Neural progenitor cell (in vitro differentiated cells): ENCODE measurements around the gene GRAMD4. TPM values are rescaled to one million over a fixed set of nuclear protein-coding genes. Genes with fewer than 3 reads are reported as not detected.
A peak's percentile ranks its signal among the peaks of the same experiment; 100 is the strongest.

Experiments used
- DNase-seq: peaks from one replicate; pipeline ENCODE4 v3.0.0-alpha.2; 2016; ENCODE audit warnings: low spot score
- H2AFZ ChIP-seq: fragments of 200-600 bp; sonication (generic); replicated peaks from 2 replicates; pipeline ENCODE4 v1.6.1; 2016; ENCODE audit warnings: antibody characterized with exemption
- H3F3A ChIP-seq: fragments of 200-600 bp; sonication (generic); 2 replicates; pipeline ENCODE4 v1.6.1; 2016; ENCODE audit warnings: antibody characterized with exemption, low read depth
- H3K27ac ChIP-seq: fragments of 200-600 bp; sonication (generic); 2 replicates; pipeline ENCODE4 v1.5.1; 2016; ENCODE audit warnings: mild to moderate bottlenecking
- H3K27me3 ChIP-seq: fragments of 200-600 bp; sonication (generic); 2 replicates; pipeline ENCODE4 v1.6.1; 2016; ENCODE audit warnings: mild to moderate bottlenecking, moderate library complexity
- H3K36me3 ChIP-seq: fragments of 200-600 bp; sonication (generic); 2 replicates; pipeline ENCODE4 v1.5.1; 2016
- H3K4me1 ChIP-seq: fragments of 200-600 bp; sonication (generic); 2 replicates; pipeline ENCODE4 v1.6.1; 2016; ENCODE audit warnings: mixed run types
- H3K4me2 ChIP-seq: fragments of 200-600 bp; sonication (generic); 2 replicates; pipeline ENCODE4 v1.6.1; 2016
- H3K4me3 ChIP-seq: fragments of 200-600 bp; sonication (generic); 2 replicates; pipeline ENCODE4 v1.5.1; 2016
- H3K79me2 ChIP-seq: fragments of 200-600 bp; sonication (generic); 2 replicates; pipeline ENCODE4 v1.6.1; 2016; ENCODE audit warnings: low read depth
- H3K9ac ChIP-seq: fragments of 200-600 bp; sonication (generic); 2 replicates; pipeline ENCODE4 v1.6.1; 2016
- H3K9me3 ChIP-seq: fragments of 200-600 bp; sonication (generic); 2 replicates; pipeline ENCODE4 v1.5.1; 2016; ENCODE audit warnings: low read depth
- H4K20me1 ChIP-seq: fragments of 200-600 bp; sonication (generic); 2 replicates; pipeline ENCODE4 v1.6.1; 2016; ENCODE audit warnings: low read depth
- H3K27ac Mint-ChIP-seq: 3 replicates; pipeline ENCODE4 v1.8.0; 2021; ENCODE audit warnings: mixed read lengths
- H3K27me3 Mint-ChIP-seq: 2 replicates; pipeline ENCODE4 v1.8.0; 2022; ENCODE audit warnings: low read depth, mild to moderate bottlenecking, inconsistent platforms, moderate library complexity, mixed read lengths; ENCODE audit not compliant: insufficient read depth
- H3K36me3 Mint-ChIP-seq: 3 replicates; pipeline ENCODE4 v1.8.0; 2021; ENCODE audit warnings: mixed read lengths
- H3K4me1 Mint-ChIP-seq: 3 replicates; pipeline ENCODE4 v1.8.0; 2021; ENCODE audit warnings: mixed read lengths
- H3K4me3 Mint-ChIP-seq: 3 replicates; pipeline ENCODE4 v1.8.0; 2021; ENCODE audit warnings: mild to moderate bottlenecking, moderate library complexity, mixed read lengths
- H3K9me3 Mint-ChIP-seq: 3 replicates; pipeline ENCODE4 v1.8.0; 2020; ENCODE audit warnings: mixed read lengths
- CTCF ChIP-seq: fragments of 200-600 bp; sonication (generic); IDR thresholded peaks from 2 replicates; pipeline ENCODE4 v1.5.1; 2017; ENCODE audit warnings: antibody characterized with exemption, mild to moderate bottlenecking
- EZH2 ChIP-seq: fragments of 200-600 bp; sonication (generic); IDR thresholded peaks from 2 replicates; pipeline ENCODE4 v1.6.1; 2017; ENCODE audit warnings: antibody characterized with exemption, mild to moderate bottlenecking, moderate library complexity
- EZH2phosphoT487 ChIP-seq: fragments of 200-600 bp; sonication (generic); IDR thresholded peaks from 2 replicates; pipeline ENCODE4 v1.6.1; 2017; ENCODE audit warnings: antibody characterized with exemption
- total RNA-seq: library from RNA; depleted of rRNA; stranded (reverse); fragments of >200 nt; gene quantifications from 2 replicates; pipeline ENCODE4 v1.2.3, GENCODE V29; 2015; ENCODE audit warnings: low replicate concordance

The GRAMD4 gene
- total RNA-seq, 1 donor from 2014 or later: 32.2 TPM

DNA sequence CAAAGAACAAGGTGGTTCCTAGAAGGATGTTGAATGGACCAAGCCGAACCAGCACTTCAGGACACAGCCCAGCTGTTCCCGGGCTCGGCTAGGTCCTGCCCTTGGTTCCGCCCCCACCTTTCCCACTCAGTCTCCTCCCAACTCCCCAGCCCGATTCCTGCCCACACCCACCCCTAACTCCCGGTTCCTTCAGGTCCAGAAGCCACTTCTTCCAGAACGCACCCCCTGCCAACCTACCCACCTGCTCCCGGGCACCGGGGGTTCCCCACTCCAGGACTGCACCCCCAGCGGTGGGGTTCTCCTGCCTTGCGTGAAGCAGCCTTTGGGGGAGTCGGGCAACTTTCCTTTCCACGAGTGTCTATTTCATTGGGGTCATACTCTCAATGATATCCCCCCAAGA, 87.1 kb downstream of the GRAMD4 start:
- DNase-seq: no peak
- peaks cover 51% of the 10 kb centered on the region for H3K36me3 Mint-ChIP-seq
- no peak overlapping the region for H3K4me3 Mint-ChIP-seq
- Histone ChIP-seq H3F3A (no peaks in the 10 kb centered on the region), H3K36me3 (no peaks in the 10 kb centered on the region), H3K27ac (no peak overlapping the region), H3K9ac (no peak overlapping the region), H3K27me3 (no peaks in the 10 kb centered on the region), H3K4me2 (no peak overlapping the region), H4K20me1 (peaks cover 5% of the 10 kb centered on the region), H2AFZ (no peak overlapping the region), H3K4me1 (no peaks in the 10 kb centered on the region), H3K9me3 (no peaks in the 10 kb centered on the region), H3K4me3 (no peak overlapping the region), H3K79me2 (no peaks in the 10 kb centered on the region)
- no peaks in the 10 kb centered on the region for H3K27me3 Mint-ChIP-seq
- H3K27ac Mint-ChIP-seq: no peak overlapping the region
- peaks cover 12% of the 10 kb centered on the region for H3K4me1 Mint-ChIP-seq
- H3K9me3 Mint-ChIP-seq: no peaks in the 10 kb centered on the region
- no peak for TF ChIP-seq CTCF

GRCh38 chr22:46707827-46708570, 87.8 kb downstream of the GRAMD4 start:
- no peaks in the 10 kb centered on the region for H3K27me3 ChIP-seq
- H3K4me3 Mint-ChIP-seq: no peak overlapping the region
- no peaks in the 10 kb centered on the region for H3K36me3 ChIP-seq

DNA sequence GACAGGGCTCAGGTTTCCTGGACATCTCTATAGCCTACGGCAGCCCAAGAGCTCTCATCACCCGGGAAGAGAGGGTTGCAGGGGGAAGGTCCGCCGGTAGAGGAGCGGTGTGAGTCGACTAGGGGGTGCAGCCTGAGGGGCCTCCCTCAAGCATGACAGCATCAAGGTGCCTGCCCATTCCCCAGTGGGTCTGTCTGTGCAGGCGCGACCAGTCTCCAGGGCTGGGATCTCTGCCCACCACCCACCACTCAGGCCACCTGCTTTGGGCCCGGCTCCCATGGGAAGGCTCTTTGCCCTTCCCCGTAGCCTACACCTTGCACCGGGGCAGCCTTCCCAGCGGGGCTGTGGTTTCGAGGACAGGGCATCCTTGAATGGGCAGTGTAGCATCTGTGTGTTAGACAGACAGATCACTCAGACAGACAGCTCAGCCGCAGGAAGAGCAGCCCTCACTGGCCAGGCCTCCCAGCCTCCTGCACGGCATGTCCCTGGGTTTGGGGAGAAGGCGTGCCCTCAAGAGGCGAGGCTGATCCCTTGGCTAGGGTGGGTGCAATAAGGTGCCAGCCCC, 88.7 kb downstream of the GRAMD4 start:
- no peak overlapping the region for H3K4me3 Mint-ChIP-seq
- H3K27ac ChIP-seq: no peak overlapping the region
- no peaks in the 10 kb centered on the region for H3K79me2 ChIP-seq
- H3K9me3 Mint-ChIP-seq: no peaks in the 10 kb centered on the region
- no peaks in the 10 kb centered on the region for H3K4me1 Mint-ChIP-seq
- no peaks in the 10 kb centered on the region for H3K36me3 ChIP-seq
- DNase-seq: no peak
- peaks cover 5% of the 10 kb centered on the region for H4K20me1 ChIP-seq
- no peak overlapping the region for H2AFZ ChIP-seq
- peaks cover 52% of the 10 kb centered on the region for H3K36me3 Mint-ChIP-seq
- H3K9me3 ChIP-seq: no peaks in the 10 kb centered on the region
- H3K4me1 ChIP-seq: no peaks in the 10 kb centered on the region
- no peak for TF ChIP-seq CTCF
- no peak for TF ChIP-seq EZH2phosphoT487
- no peak for TF ChIP-seq EZH2
- H3K27me3 ChIP-seq: no peaks in the 10 kb centered on the region
- H3K27ac Mint-ChIP-seq: no peak overlapping the region
- no peak overlapping the region for H3K9ac ChIP-seq
- no peak overlapping the region for H3K4me3 ChIP-seq
- no peaks in the 10 kb centered on the region for H3K27me3 Mint-ChIP-seq
- no peaks in the 10 kb centered on the region for H3F3A ChIP-seq
- no peak overlapping the region for H3K4me2 ChIP-seq

More at GRCh38 chr22:46707827-46708570, 87.8 kb downstream of the GRAMD4 start:
- H3K4me2 ChIP-seq: no peak overlapping the region
- TF ChIP-seq CTCF (no peak), EZH2 (no peak), EZH2phosphoT487 (no peak)
- no peak overlapping the region for H2AFZ ChIP-seq
- Mint-ChIP-seq H3K27me3 (no peaks in the 10 kb centered on the region), H3K9me3 (no peaks in the 10 kb centered on the region), H3K27ac (peak overlapping the region; percentile 9), H3K36me3 (peaks cover 50% of the 10 kb centered on the region), H3K4me1 (peaks cover 6% of the 10 kb centered on the region)
- H3K27ac ChIP-seq: no peak overlapping the region
- H3K4me3 ChIP-seq: no peak overlapping the region
- no peak overlapping the region for H3K9ac ChIP-seq
- no peaks in the 10 kb centered on the region for H3F3A ChIP-seq
- no peaks in the 10 kb centered on the region for H3K4me1 ChIP-seq
- H3K9me3 ChIP-seq: no peaks in the 10 kb centered on the region
- H3K79me2 ChIP-seq: no peaks in the 10 kb centered on the region
- no peak for DNase-seq
- peaks cover 5% of the 10 kb centered on the region for H4K20me1 ChIP-seq
